Activated CD4-positive, alpha-beta T cell treated with anti-CD3 and anti-CD28 coated beads, Interleukin-2, amount 50 U/mL, for 24 hours (primary cell): Measurements from ENCODE around the gene RMI2.

ENCODE experiments used
- DNase-seq, 2 donors: peaks; one replicate each; pipeline ENCODE4 v3.0.0-alpha.2; 2020; ENCODE audit warnings: low read depth in 1 of 2, low spot score in 1 of 2

Gene RMI2

GRCh38 chr16:11396241-11397048, 51.2 kb downstream of the RMI2 start:
- DNase-seq: peak; percentile 52 to 55

- DNase-seq: no peak
These were observed 52.9 kb downstream of the RMI2 start for GRCh38 chr16:11398136-11398535.

GRCh38 chr16:11398851-11399250, 53.6 kb downstream of the RMI2 start:
- no peak for DNase-seq

- no peak for DNase-seq
These were observed 54.1 kb downstream of the RMI2 start for GRCh38 chr16:11399261-11399831.

- no peak for DNase-seq
These were observed 54.8 kb downstream of the RMI2 start for GRCh38 chr16:11400076-11400475.
